GM18907 (cell line): ENCODE measurements around the gene RGS10.
"Not testable (repeated sequence)": the region's sequence is repeated elsewhere in the genome, so short reads cannot be mapped to it uniquely, and the experiment has no call there.

Source experiments
- ATAC-seq: cut with Tn5 transposase; IDR thresholded peaks from one replicate; pipeline ENCODE4 v1.9.1; 2021; ENCODE audit warnings: mild to moderate bottlenecking, moderate library complexity; ENCODE audit not compliant: unreplicated experiment

RGS10 gene

DNA sequence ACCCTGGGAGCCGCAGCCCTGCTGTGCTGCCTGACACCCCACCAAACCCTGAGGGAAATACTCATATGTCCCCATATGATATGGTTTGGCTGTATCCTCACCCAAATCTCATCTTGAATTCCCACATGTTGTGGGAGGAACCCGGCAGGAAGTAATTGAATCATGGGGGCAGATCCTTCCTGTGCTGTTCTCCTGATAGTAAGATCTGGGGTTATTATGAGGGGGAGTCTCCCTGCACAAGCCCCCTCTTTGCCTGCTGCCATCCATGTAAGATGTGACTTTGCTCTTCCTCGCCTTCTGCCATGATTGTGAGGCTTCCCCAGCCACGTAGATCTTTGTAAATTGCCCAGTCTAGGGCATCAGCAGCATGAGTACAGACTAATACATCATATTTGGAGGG lies 68.7 kb downstream of the RGS10 start:
- no peak for ATAC-seq

DNA sequence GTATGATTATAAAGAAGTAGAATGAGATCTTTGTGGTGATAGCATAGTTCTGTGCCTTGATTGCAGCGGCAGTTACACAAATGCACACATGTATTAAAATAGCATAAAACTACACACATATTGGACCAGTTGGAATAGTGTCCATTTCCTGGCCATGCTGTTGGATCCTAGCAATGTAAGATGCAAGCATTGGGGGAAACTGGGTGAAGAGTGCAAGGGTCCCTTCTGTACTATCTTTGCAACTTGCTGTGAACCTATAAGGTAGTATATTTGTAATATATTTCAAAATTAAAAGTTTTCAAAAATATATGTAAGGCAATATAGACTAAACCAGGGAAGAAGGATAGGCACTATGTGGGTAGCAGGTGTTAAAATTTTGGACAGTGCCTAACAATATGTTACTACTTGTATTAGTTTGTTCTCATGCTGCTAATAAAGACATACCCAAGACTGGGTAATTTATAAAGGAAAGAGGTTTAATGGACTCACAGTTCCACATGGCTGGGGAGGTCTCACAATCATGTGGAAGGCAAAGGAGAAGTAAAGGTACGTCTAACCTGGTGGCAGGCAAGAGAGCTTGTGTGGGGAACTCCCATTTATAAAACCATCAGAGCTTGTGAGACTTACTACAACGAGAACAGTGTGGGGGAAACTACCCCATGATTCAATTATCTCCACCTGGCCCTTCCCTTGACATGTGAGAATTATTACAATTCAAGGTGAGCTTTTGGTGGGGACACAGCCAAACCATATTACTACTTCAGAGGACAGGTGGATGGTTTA lies 71.4 kb downstream of the RGS10 start:
- ATAC-seq: no peak

DNA sequence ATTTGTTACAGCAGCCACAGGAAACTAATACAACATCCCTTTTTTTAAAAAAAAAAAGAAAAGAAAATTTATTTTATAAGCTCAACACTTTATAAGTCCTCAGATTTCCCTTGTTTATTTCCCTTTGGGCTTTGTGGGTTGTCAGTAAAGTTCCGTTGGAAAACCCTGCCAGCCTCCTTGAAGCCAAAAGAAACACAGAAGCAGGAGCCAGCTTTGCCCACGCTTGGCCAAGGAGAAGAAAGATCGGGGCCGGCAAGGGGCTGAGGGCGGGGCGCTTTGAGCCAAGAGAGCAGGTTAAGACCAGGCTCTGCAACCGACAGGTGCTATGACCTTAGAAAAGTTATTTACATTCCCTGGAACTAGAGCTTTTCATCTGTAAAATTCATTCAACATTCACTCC lies 72.7 kb downstream of the RGS10 start:
- ATAC-seq: no peak

DNA sequence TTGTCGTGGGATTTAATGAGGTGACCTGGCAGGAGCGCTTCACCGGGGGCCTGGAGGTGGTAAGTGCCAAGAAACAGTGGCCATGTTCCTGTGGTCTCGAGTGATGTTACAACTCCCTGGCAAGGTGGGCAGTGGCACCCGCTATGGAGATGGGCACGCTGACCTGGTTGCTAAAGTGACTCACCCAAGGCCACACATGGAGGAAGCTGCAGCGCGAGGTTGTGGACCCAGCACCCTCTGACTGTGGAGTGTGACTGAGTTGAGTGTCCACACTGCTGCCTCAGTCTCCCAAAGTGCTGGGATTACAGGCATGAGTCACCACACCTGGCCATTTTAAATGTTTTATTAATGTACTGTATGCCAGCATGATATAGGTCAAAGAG lies 73.2 kb downstream of the RGS10 start:
- no peak for ATAC-seq

GRCh38 chr10:119468542-119469324 lies 73.8 kb downstream of the RGS10 start:
- no peak for ATAC-seq

DNA sequence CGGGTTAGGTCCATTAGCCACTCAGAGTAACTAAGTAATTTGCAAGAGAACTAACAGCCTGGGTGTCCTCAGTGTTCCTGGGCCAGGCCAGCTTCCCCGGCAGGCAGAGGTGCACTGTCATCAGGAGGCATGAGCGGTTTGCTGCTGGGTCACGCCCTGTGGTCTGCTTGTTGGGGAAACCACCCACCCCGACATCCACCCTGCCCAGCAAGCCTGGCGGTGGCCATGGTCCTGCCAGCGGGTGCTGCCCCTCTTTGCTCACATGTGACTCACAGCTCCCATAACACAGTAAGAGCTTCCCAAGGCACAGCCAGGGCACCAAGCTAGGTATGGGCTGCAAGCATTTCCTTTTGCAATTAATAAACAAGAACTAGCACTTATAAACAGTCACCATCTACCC lies 75.9 kb downstream of the RGS10 start:
- peak; percentile 71 for ATAC-seq

DNA sequence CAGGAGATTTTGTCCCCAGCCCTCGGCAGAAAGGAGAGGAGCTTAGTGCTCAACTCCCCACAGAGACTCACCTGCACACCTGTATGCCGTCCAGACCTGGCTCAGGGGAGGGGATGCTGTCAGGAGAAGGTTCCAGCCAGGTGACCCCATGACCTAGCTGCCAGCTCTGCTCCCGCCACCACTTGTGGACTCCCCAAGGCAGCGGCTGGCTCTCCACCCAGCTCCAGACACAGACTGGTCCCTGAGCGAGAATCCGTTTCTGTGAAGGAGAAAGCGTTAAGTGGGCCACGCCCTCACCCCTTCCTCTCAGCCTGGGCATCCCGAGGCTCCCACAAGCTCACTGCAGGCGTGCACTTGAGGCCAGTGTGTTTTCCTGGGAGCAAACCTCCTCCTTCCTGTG lies 76.4 kb downstream of the RGS10 start:
- ATAC-seq: no peak

DNA sequence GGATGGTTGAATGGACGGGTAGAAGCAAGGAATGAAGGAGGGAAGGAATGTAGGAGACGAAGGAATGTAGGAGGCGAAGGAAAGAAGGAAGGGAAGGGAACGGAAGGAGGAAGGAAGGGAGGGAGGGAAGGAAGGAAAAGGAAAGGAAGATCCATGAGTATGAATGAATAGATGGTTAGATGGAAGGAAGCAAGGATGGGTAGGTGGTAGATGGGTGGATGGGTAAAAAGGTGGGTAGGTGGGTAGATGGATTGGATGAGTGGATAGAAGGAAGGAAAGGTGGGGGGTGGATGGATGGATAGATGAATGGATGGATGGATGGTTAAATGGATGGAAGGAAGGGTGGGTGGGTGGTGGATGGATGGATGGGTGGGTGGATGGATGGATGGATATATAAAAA lies 77.4 kb downstream of the RGS10 start:
- ATAC-seq: no peak

DNA sequence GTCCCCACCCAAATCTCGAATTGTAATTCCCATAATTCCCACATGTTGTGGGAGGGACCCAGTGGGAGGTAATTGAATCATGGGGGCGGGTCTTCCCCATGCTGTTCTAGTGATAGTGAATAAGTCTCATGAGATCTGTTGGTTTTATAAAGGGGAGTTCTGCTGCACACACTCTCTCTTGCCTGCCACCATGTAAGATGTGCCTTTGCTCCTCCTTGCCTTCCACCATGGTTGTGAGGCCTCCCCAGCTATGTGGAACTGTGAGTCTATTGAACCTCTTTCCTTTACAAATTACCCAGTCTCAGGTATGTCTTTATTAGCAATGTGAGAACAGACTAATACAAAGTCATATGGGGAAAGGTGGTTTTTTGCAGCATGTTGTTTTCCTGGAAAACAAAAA lies 79.3 kb downstream of the RGS10 start:
- not testable (repeated sequence) for ATAC-seq

GRCh38 chr10:119462773-119463172 lies 79.7 kb downstream of the RGS10 start:
- ATAC-seq: no peak

DNA sequence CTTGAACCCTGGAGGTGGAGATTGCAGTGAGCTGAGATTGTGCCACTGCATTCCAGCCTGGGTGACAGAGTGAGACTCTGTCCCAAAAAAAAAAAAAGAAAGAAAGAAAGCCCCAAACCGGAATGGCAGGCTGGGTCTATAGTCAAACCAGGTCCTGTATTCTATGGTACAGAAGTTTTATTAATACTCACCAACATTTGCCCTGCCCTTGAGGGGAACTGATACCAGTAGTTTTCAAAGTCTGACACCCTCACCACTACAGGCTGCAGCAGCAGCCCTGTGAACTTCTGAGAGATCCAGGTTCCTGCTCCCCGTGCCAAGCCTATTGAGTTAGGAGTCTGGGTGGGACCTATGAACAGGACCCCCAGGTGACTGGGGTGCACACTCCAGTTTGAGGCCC lies 80.6 kb downstream of the RGS10 start:
- ATAC-seq: peak; percentile 46

- peak; percentile 68 for ATAC-seq
Observed at GRCh38 chr10:119461380-119461779, 81.1 kb downstream of the RGS10 start.

GRCh38 chr10:119460369-119461195 lies 81.9 kb downstream of the RGS10 start:
- ATAC-seq: no peak

DNA sequence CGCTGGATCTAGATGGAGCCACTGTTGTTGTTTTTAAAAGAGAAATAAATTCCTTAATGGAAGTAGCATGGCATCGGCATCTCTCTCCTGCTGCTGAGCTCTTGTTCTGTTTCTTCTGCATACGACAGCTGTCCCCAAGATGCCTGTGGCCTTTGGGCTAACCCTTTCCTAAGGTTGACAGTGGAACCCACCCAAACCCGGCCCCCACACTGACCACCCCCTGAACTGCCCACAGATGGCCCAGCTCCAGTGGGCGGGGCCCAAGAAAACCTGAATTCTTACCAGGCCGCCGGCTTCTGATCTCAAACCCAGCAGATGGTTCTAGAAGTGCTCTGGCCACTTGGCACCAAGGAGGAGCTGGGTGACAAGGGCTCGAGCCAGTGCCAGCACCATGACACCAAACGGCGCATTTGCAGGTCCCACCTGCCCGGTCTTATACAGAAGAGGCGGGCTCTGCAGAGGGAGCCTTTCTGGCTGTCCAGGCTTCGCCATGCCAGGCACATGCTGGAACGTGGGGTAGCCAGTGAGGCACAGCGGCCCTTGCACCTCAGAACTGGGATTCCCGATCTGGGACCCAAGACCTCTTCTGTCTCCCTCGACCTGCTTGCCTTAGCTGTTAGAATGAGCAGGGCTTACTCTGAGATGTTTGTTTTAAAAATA lies 82.7 kb downstream of the RGS10 start:
- no peak for ATAC-seq

- no peak for ATAC-seq
Observed at GRCh38 chr10:119457966-119458766, 84.4 kb downstream of the RGS10 start.

DNA sequence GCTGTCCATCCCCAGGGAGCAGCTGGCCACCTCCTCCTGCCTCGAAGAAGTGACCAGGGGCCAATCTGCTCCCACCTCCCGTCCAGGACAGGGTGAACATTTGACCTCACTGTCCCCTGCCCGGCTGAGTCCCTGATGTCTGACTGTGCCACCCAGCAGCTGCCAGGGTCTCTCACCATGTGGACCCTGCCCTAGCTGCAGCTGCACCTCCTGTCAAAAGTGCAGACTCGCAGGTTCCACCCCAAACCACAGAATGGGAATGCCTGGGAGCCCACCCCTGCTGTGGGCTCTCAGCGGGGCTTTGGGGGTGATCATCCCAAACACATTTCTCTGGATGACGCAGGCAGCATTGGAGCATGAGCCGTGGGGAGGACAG lies 86.1 kb downstream of the RGS10 start:
- no peak for ATAC-seq

- no peak for ATAC-seq
Observed at GRCh38 chr10:119455609-119456434, 86.7 kb downstream of the RGS10 start.

DNA sequence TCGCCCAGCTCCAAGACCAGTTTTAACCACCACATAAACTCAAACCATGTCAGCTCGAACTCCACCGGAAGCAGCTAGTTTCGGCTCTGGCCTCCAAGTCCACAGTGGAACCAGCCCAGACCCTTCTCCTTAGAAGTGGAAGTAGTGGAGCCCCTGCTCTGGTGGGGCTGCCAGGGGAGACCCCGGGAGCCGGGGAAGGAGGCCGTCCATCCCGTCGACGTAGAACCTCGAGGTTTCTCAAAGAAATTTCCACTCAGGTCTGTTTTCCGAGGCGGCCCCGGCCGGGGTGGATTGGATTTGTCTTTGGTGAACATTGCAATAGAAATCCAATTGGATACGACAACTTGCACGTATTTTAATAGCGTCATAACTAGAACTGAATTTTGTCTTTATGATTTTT lies 87.5 kb downstream of the RGS10 start:
- ATAC-seq: no peak

DNA sequence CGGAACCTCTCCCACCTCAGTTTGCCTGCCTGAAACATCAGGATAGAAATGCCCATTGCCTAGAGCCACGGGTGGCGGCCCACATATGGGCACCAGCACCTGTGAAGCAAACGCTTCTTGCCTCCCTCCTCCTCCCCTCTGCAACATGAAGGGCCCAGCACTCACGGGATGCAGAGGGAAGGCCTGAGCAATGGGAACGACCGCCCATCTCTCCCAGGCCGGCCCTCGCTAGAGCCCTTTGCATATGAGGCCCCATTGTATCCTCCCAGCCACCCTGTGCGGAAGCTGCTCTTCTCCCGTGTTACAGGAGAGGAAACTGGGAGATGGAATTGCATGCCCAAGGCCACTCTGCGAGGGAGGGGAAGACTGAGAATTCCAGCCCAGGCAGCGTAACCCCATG lies 88.2 kb downstream of the RGS10 start:
- no peak for ATAC-seq
